GM18526 (cell line): ENCODE data around the gene RANBP9.

ENCODE experiments used
- POLR2A ChIP-seq: IDR thresholded peaks from 3 replicates; pipeline ENCODE4 v1.6.1; 2011; ENCODE audit not compliant: insufficient read length; ENCODE audit errors: extremely low read depth

The RANBP9 gene

DNA sequence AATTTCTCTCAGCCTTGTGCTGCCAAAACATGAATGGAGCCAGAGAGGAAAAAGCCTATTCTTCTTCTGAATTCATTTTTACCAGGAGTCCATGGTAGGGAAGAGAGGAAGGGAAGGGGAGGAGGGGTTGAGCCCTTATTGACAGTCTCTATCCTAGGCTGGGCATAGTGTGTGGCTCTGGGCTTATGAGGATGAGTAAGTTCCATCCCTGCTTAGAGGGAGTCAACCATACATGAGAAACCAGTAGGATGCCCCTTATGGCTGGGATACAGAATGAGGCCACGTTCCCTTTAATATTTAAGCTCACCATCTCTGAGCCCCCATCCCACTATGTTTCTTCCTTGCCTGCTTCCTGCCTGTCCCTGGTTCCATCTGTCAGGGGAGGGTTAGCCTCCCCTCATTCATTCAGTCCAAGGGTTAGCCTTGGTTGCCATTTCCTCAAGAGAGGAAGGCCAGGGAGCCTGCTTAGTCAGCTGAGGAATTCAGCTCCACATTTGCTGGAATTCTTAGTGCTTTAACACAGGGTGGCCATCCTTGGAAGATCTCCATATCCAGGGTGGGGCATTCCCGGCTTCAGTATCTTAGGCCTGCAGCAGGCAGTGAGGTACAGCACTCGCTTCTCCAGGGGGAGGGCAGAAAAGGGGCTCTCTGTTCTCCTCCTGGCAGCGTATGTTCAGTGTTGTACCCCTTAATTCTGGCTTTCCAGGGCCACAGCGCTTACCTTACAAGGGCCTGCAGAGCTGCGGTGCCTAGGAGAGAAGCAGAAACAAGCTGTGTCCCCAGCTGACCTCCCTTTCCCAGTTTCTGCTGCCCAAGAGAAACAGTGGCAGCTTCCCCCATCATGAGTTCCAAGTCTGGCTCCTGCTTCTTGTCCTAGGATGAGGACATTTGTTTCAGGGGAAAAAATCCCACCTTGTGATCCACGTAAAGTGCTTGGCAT is 124.8 kb downstream of the RANBP9 start:
- no peak for TF ChIP-seq POLR2A

DNA sequence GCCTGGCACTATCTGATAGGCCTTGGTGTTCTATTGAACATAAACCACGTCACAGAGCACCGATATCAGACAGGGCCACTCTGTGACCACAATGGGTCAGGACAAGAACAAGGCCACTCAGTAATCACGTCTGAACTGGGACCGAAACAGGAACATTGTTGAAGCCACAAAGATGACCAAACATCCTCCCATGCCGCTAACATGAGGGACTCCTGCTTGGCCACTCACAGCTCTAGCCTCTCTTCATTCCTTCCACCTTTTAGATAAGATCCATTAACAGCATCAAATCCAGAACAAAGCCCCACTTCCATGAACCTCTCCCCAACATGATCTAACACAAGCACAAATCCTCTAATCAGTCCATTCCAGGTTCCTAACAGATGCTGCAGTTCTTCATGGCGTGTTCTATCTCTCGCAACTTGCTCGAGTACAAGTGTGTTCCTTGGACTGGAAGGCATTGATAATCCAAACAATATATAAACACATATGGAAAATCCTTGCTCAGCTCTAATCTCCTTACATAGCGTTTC is 129.9 kb downstream of the RANBP9 start:
- no peak for TF ChIP-seq POLR2A

DNA sequence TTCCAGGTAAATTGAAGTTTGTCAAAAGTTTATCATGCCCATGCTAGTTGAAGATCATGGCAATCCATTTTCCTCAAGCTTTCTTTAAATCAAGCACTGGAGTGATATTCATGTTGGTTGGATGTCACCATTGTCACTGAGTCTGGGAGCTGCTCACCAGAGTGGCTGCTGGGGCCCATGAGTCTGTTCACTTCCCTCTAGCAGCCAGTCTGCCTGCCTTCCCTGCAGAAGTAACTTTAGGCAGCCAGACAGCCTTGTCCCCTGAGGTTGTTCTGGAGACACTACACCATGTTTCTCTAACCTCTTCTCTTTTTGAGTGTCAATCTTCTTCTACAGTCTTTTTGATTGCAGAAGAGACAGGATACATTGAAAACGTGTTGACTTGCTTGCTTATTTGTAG is 131.7 kb downstream of the RANBP9 start:
- TF ChIP-seq POLR2A = no peak

DNA sequence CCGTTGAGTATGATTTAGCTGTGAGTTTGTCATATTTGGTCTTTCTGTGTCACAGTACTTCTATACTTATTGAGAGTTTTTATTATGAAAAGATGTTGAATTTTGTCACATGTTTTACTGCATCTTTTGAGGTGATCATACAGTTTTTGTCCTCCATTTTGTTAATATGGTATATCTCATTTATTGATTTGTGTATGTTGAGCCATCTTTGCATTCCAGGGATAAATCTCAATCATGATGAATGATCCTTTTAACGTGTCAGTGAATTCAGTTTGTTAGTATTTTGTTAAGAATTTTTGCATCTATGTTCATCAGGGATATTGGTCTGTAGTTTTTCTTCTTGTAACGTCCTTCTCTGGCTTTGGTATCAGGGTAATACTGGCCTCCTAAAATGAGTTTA is 133.7 kb downstream of the RANBP9 start:
- TF ChIP-seq POLR2A = no peak

DNA sequence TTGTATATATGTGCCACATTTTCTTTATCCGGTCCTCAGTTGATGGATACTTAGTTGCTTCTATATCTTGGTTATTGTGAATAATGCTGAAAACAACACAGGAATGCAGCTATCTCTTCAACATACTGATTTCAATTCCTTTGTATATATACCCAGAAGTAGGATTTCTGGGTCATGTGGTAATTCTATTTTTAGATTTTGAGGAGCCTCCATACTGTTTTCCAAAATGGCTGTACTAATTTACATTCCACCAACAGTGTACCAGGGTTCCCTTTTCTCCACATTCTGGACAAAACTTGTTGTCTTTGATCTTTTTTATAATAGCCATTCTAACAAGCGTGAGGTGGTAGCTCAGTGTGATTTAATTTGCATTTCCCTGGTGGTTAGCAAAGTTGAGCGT is 135.6 kb downstream of the RANBP9 start:
- no peak for TF ChIP-seq POLR2A

DNA sequence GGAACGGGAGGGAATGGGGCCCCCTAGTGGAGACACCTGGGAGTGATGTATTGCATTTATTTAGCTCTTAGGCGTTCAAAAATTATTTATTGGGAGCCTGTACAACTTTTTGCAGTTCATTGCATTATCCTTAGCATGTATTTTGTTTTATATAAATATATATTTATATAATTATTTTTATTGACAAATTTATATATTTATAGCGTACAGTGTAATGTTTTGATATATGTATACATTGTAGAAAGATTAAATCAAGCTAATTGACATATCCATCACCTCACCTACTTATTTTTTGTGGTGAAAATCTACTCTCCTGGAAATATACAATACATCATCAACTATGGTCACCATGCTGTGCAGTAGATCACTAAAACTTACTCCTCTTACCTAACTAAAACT is 136.3 kb downstream of the RANBP9 start:
- no peak for TF ChIP-seq POLR2A

DNA sequence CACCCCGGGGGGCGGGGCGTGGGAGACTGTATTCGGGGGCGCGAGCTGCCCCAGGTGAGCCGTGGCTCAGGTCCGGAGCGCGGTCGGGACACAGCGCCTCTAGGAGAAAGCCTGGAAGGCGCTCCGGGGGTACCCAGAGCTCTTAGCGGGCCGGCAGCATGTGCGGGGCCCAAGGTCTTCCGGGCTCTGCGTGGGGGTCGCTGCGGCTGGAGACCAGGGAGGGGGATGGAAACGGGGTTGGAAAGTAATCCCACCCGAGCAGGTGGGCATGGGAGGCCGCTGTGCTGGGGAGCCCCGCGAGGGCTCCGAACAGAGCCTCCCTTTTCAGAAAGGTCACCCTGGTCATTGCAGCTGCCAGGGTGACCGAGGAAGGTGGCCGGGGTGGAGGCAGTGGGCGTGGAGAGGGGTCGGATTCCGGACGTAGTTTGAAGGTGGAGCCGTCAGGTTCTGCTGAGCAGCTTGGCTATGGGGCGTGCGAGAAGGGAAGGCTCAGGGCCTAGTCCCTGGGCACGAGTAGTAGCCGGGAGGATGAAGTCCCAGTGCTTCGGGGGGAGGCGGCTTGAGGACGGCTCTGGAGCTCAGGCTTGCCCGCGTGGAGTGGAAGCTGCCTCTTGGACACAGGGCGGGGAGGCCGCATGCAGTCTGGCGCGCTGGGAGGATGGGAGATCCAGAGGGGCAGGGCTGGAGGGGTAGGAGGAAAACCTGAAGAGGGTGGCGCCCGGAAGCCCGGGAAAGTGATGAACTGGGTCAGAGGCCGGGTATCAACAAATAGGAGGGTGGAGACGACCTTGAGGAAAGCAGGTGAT is 136.9 kb downstream of the RANBP9 start, which contains the start of gene SIRT5:
TSS of gene SIRT5 (plus strand) at position 31 of the 806 bp plus-strand sequence. CDS start 9,510 bp downstream, outside the sequence.
- TF ChIP-seq POLR2A = peak; percentile 49

DNA sequence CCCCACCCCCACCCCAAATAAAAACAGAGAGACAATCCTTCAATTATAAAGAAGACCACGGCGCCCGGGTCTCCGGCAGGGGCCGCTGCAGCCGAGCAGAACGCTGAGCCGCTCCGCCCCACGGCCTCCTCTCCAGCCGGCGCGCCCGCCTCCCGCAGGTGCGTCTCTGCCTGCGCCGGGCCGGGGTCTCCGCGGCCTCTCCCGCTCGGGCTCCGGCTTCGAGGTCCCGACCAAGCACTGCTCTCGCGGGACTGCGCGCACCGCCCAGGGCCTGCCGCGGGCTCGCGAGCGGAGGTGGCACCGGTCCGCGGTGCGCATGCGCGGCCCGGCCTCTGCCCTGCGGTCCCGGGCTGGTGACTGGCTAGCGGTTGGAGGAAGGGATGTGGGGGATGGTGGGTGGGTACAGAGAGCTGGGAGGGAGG is 137.5 kb downstream of the RANBP9 start:
- TF ChIP-seq POLR2A = peak; percentile 67

DNA sequence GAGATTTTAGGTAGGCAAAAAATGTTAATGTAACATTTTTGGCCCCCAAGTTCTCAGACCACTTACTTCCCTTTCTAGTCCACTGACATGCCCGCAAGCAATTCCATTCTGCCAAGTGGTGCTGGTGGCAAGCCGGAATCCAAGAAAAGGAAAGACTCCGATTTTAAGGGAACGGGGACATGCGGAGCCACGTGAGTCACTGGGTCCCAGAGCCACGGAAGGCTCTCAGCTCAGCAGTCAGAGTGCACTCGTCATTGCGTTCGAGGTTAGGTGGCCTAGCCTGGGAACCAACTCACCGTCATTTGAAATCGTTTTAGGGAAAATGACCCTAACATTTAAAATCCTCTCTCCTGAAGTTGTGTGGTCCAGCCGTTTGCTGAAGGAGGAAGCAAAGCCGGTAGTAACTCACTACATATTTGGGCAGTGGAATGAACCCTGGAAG is 137.9 kb downstream of the RANBP9 start:
- TF ChIP-seq POLR2A = no peak

DNA sequence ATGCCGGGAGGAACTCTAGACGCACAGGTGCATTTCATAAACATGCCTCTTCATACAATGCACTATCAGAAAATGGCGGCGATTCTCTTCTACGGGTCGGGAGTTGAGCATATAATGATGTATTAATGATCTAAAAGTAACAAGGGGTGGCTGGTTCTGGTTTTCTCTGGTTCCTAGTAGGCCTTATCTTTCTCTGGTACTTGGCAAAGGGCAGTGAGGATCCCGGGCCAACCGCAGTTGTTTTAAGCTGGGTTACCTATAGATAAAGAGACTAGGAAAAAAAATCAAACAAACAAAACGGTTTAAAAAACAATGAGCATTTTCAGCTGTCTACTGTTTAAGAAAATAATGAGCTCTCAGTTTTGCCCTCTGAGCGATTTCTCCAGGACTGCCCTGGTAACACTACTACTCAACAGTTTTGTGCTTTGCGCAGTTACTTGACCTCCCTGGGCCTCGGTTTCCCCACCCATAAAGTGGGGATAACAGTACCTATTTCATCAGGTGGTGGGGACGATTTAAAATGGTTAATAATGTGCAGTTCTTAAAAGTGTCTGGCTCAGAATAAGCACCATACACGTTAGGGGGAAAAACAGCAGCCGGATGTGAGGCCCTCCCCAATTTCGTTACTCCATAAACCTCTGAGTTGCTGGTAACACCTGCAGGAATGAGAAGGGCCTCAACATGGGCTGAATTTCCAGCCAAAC is 138.5 kb downstream of the RANBP9 start:
- no peak for TF ChIP-seq POLR2A

DNA sequence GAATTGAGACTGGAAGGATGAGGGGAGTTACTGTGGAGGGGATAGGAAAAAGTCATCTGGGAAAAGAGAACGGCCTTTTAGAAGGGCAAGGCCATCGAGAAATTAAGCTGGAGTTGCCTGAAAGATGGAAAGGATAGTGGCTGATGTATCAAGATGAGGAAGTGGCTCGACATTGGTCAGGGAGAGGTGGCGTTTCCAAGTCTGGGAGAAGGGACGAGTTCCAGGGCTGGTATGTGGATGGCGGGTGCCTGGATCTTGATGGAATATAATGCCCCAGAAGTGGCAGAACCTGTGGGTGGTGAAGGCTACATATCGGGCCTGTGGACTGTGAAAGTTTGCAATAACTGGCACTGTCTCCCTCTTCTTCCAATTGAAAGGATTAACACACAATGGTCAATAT is 139.4 kb downstream of the RANBP9 start:
- TF ChIP-seq POLR2A = no peak
